GM18505 (cell line): ENCODE data around the gene PIGX.
"Not testable (repeated sequence)": the region's sequence is repeated elsewhere in the genome, so short reads cannot be mapped to it uniquely, and the experiment has no call there.

Experiments
- ATAC-seq: cut with Tn5 transposase; IDR thresholded peaks from one replicate; pipeline ENCODE4 v1.9.1; 2021; ENCODE audit not compliant: unreplicated experiment
- POLR2A ChIP-seq: IDR thresholded peaks from 4 replicates; pipeline ENCODE4 v1.6.1; 2011; ENCODE audit warnings: borderline replicate concordance; ENCODE audit not compliant: insufficient read depth, insufficient read length; ENCODE audit errors: extremely low read depth

Gene PIGX

DNA sequence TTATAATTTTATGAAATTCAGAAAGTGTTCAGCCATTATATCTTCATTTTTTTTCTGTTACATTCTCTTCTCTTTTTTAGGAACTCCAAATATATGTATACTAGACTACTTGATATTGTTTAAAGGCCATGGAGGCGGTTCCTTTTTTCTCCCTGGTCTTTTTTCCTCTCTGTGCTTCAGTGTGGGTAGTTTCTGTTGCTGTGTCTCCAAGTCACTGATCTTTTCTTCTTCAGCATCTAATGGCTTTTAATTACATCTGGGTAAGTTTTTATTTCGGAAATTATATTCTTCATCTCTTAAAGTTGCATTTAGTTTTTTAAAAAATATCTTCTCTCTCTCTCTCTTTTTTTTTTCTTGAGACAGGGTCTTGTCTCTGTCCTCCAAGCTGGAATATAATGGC lies 8.9 kb downstream of the PIGX start:
- no peak for TF ChIP-seq POLR2A
- no peak for ATAC-seq

DNA sequence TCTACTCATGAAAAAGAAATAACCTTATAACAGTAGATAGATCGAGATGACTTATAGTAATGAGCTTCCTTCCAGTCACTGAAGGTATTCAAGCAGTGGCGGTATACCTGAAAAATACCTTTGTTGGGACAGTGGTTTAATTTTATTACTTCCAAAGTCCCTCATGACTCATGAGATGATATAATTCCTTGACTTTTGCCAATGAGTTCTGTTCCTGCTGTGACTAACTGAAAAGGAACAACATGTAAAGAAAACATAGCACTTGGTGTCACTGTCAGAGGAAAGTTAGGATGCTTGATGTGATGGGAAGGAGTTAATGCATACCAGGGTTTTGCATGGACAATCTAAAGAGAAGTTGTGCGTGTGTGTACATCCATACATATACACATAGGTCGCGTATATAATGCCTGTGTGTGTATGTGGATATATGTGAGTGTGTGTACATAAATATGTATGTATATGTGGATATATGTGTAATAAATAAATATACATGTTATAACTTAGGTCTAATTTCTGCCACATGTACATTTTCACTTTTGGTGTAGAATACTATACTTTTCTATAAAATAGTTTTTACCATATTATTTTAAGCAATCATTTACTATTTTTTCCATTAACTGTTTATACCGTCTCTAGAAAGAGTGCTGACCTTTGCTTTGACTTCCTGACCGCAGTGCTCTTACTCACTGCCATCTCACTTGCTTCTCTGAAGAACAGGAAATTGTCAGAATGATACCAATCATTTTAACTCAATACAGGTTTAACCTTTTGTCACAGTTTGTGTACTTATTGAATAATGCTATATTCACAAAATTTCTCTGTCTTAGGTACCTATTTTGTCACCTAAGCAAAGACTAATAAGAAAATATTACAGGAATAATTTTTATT lies 14.9 kb downstream of the PIGX start:
- no peak for TF ChIP-seq POLR2A
- ATAC-seq = no peak

DNA sequence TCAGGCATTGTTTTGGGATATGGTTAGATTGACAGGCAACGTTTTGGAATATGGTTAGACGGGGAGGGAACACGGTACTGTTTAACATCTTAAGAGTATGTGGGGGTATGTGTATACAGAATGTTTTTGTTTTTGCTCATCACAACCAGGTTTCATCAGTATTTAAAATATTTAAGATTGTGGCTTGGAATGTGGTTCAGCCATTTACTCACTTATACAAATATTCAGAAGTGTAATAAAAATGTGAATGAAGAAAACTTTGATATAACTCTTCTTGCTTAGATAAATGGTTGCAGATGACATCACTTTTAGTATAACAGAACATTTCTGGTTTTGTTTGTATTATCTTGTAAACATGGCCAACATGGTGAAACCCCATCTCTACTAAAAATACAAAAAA lies 23.6 kb downstream of the PIGX start:
- TF ChIP-seq POLR2A = no peak
- no peak for ATAC-seq

DNA sequence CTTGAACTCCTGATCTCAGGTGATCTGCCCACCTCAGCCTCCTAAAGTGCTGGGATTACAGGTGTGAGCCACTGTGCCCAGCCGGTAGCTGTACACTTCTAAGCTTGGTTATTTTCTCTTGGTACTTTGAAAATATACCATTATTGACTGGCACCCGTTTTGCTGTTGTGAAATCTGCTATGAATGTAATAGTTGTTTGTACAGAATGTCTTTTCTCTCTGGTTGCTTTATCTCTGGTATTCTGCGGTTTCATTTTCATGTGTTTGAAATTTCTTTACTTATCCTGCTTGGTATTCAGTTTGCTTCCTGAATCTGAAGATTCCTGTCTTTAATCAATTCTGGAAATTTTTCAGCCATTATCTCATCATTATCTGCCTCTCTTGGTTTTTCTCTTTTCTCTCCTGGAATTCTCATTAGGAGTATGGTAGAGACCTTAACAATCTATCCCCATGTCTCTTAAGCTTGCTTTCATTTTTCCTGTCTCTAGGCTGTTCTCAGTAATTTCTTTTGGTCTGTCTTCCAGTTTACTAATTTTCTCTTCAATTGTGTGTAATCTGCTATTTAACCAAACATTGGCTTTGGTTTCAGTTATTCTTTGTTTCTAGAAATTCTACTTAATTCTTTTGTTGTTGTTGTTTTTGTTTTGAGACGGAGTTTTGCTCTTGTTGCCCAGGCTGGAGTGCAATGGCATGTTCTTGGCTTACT lies 24.6 kb downstream of the PIGX start:
- no peak for TF ChIP-seq POLR2A
- ATAC-seq = no peak

DNA sequence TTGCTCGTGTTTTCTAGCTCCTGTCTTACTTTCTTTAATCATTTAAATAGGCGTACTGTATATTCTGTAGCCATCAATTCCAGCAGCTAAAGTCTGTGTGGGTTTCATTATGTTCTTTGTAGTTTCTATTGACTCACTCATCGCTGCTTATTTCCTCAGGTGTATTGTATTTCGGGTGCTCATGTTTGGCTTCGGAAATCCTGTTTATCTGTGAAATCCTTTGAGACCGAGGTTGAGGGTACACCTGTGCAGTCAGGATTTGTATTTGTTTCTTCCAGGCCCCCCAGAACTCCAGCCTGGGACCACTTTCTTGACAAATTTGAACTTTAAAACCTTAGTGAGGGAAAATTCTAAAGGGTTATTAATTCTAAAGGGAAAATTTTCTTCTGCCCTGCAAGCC lies 25.5 kb downstream of the PIGX start:
- no peak for ATAC-seq
- TF ChIP-seq POLR2A = no peak

DNA sequence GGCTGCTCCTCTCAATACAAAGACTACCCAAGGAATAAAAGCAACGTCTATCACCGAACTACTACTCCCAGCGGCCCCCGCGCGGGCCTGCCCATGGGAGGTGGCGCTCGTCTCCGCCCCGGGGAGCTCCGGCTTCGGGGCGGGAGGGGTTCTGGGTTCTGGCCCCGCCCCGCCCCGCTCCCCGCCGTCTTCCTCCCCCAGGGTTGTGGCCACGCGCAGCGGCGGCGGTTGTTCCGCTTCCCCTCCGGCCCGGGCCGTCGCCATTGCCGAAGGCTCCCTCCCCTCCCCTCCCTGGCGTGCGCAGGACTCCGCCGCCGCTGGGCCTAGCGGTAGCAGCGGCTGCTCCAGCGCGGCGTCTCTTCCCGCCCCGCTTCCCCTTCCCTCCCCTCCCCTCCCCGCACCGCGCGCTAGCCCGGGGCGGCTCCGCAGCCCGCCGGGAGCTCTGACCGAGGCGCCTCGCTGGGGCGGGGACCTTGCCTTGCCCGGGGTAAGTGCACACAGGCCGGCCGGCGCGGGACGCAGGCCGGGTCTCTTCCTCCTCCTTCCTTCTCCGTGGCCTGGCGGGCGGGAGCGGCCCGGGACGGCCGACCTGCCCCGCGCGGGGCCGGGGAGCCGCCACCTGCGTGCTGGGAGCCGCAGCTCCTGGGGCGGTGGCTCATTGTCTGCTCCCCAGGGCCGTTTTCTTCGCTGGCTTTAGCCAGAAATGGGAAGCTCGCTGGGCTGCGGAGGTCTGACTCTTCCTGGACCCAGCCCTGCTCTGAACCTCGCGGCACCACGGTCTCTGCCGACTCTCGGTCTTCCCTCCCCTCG lies 27.7 kb downstream of the PIGX start, which contains the start of gene PAK2:
TSS of gene PAK2 (plus strand) at position 187 of the 810 bp plus-strand sequence. CDS start 42,790 bp downstream, outside the sequence.
- TF ChIP-seq POLR2A = peak; percentile 78
- ATAC-seq = peak; percentile 89

DNA sequence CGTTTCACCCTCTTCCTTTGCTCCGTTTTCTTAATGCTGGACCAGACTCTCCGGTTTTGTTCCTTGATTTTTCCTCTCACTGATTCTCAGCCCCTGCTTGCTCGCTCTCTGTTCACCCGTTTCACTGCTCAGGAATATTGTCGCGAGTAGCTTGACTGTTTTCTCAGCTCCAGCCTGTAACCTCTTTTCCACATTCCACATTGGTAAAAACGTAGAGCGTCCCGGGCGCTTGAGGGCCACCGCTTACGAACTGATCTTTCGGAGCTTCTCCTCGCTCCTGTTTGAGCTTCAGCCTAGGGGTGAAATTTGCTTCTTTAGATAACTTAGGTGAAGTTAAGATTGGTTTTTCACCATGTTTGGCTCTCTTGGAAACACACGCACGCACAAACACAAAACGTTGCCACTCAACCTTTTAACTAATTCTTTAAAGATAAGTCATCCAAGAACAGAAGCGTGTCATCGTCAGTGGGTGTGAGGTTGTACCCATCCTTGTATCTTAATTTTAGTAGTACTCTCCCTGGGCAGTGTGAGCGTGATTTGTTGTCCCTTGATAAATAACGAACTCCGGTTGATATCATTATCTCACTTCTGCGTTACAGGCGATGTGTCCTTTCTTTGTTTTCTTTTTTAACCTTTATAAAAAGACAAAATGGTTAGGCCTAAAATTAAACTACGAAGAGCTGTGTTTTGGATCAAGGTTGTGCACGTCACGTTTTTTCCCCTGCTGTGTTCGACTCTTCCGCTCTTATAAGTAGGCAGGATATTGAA lies 28.5 kb downstream of the PIGX start:
- ATAC-seq = no peak
- no peak for TF ChIP-seq POLR2A

DNA sequence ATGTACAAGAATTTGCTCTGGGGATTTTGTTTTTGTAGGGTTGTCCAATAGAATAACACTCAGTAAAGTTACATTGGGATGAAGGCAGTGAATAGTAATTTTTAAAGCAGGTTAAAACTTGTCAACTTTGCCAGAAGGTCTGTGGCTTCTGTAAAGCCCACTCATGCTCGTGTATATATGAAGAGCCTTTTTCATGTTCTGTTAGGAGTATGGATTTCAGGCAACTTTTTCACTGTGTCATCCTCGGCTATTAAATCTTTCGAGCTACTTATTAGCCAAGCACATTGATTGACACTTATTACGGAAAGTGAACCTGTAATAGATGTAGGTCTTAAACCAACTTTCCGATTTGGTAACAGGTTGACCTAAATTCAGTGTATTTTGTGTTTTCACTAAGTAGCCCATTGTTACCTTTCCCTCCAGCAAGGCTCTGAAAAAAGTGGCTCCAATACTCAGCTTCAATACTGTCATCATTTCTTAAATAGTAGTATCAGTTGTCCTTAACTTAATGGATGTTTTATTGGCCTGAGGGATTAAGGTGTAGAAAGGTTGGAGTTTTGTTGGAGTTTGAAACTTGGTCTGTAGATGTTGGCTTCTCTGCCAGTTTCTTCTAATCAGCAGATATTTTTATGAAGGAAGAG lies 29.2 kb downstream of the PIGX start:
- ATAC-seq = no peak
- no peak for TF ChIP-seq POLR2A

DNA sequence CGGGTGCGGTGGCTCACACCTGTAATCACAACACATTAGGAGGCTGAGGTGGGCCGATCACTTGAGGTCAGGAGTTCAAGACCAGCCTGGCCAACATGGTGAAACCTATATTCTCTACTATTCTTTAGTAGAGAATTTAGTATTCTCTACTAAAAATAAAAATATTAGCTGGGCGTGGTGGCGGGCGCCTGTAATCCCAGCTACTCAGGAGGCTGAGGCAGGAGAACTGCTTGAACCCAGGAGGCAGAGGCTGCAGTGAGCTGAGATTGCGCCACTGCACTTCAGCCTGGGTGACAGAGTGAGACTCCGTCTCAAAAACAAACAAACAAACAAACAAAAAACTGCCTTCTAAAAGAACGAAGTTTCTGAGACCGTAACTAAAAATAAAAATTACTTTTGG lies 31.4 kb downstream of the PIGX start:
- not testable (repeated sequence) for ATAC-seq

DNA sequence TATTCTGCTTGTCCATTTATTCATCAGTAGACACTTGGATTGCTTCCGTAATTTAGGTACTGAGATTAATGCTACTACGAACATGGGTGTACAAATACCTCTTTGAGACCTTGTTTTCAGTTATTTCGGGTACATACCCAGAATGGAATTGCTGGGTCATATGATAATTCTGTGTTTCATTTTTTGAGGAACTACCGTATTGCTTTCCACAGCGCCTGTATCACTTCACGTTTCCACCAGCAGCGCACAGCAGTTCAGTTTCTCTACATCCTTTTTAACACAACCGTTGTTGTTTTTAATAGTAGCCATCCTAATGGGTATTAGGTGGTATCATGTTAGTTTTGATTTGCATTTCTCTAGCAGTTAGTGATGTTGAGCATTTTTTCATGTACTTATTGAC lies 36.9 kb downstream of the PIGX start:
- no peak for TF ChIP-seq POLR2A
- ATAC-seq = no peak

DNA sequence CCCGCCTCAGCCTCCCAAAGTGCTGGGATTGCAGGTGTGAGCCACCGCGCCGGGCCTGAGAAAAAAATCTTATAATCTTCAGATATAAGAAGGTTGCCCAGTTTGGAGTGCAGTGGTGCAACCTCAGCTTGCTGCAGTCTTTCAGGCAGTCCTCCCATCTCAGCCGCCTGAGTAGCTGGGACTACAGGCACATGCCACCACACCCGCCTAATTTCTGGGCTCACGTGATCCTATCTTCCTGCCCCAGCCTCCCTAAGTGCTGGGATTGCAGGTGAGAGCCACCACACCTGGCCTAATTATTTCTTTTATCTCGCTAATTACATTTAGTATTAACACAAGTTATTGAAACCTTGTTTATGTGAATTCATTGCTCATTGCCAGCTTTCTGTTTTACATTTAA lies 41.0 kb downstream of the PIGX start:
- no peak for ATAC-seq
- no peak for TF ChIP-seq POLR2A
